ENCODE data around the gene MAGI3. TPM values are rescaled to one million over a fixed set of nuclear protein-coding genes. Genes with fewer than 3 reads are reported as not detected.
A peak's percentile ranks its signal among the peaks of the same experiment; 100 is the strongest.

The MAGI3 gene
- total RNA-seq, 1 donor from 2014 or later: 70.5 TPM

- no peak for TF ChIP-seq CTCF (IDR thresholded peaks at IDR 0.05)
- H3K9me3 ChIP-seq: no peaks in the 10 kb centered on the region
- no peak for ATAC-seq
- intact Hi-C loops (cut with DNase I): no loop called here
- H3K27me3 ChIP-seq: no peaks in the 10 kb centered on the region
- H3K4me3 ChIP-seq: peak overlapping the region; percentile 87
- peaks cover 3% of the 10 kb centered on the region for H3K4me1 ChIP-seq
- no peaks in the 10 kb centered on the region for H3K36me3 ChIP-seq
- H3K27ac ChIP-seq: no peak overlapping the region
- no peak for DNase-seq
Measured at GRCh38 chr1:113394043-113394862, 3.9 kb downstream of the MAGI3 start.

DNA sequence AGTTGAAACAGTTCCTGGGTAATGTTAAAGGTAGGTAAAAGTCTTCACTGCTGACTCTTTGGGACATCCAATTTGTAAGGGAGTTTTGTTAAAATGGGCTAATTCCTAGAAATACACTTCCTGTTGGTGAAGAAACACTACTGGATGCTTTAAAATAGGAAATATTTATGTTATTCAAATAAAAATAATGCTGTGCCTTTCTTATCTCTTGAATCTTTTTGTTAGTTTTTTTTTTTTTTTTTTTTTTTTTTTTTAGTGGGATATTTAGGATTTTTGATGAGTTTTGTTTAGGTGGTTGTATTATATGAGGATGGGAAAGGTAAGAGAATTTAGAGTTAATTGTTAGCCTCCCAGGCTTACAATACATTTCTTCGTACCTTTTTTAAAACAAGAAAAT, 4.5 kb downstream of the MAGI3 start:
- no peaks in the 10 kb centered on the region for H3K9me3 ChIP-seq
- DNase-seq: no peak
- no peaks in the 10 kb centered on the region for H3K36me3 ChIP-seq
- intact Hi-C loops (cut with DNase I): no loop called here
- TF ChIP-seq CTCF (IDR thresholded peaks at IDR 0.05): no peak
- no peaks in the 10 kb centered on the region for H3K4me1 ChIP-seq
- no peak for ATAC-seq
- H3K27ac ChIP-seq: no peak overlapping the region
- peak overlapping the region; percentile 87 for H3K4me3 ChIP-seq
- no peaks in the 10 kb centered on the region for H3K27me3 ChIP-seq

DNA sequence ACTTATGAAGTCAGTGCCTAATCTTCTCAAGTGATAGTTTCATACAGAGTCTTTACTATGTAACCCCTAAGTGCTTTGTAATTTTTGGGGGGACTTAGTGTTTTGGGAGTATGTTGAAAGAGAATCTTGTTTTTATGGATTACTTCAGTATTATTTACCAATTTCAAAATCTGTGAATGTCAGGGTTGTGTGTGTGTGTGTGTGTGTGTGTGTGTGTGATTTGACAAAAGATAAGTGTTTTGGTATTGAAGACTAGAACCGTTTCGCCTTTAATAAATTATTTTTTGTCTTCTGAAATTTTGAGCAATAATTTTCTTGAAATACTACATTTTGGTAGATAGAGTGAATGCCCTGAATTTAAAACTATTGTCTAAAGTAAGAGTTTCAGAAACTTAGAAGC, 5.8 kb downstream of the MAGI3 start:
- no peaks in the 10 kb centered on the region for H3K36me3 ChIP-seq
- no peak overlapping the region for H3K27ac ChIP-seq
- no peak for DNase-seq
- intact Hi-C loops (cut with DNase I): no loop called here
- TF ChIP-seq CTCF (IDR thresholded peaks at IDR 0.05): no peak
- ATAC-seq: no peak
- H3K9me3 ChIP-seq: no peaks in the 10 kb centered on the region
- peaks cover 6% of the 10 kb centered on the region for H3K4me1 ChIP-seq
- H3K27me3 ChIP-seq: no peaks in the 10 kb centered on the region
- H3K4me3 ChIP-seq: no peak overlapping the region

DNA sequence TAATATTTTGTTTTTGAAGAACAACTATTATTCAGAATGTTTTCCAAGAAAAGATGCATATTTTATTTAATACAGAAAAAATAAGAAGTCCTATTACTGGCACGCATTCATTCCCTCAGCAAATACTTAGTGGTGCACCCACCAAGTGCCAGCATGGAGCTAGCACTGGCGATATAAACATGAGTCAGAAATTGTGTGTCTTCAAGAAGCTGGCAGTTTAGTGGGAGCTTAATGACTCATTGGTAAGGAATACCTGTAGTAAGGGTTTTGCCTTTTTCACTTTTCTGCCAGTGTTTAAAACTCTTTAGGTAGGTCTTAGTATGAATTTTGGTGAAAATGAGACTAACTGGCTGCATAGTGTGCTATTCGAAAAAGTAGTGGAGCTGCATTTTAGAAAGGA, 6.3 kb downstream of the MAGI3 start:
- Histone ChIP-seq H3K4me3 (no peak overlapping the region), H3K9me3 (no peaks in the 10 kb centered on the region), H3K27ac (no peak overlapping the region), H3K27me3 (no peaks in the 10 kb centered on the region), H3K36me3 (no peaks in the 10 kb centered on the region), H3K4me1 (peaks cover 10% of the 10 kb centered on the region)
- intact Hi-C loops (cut with DNase I): no loop called here
- DNase-seq (no peak), ATAC-seq (peak; percentile 75)
- no peak for TF ChIP-seq CTCF (IDR thresholded peaks at IDR 0.05)

DNA sequence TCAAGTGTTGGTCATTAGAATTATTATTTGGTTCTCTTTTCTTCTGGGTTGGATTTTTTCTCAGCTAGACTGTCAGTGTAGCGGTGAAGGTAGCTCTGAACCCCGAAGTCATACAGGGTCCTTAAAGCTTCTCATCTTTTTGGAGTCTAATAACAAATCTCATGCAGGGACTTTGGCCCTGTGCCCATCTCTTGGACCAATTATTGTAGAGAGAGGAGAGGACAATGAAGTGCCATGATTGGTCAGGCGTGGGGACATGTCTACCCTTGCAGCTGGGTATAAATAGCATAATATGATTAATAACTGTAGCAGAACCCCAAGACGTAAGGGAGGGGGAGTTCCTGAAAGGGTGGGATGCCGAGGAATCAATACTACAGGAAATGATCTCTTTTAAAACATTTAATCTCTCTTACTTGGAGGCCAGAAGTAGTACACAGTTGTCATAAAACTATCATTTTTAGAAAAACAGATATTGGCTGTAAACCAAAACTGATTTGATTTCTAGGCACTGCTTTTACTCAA, 8.8 kb downstream of the MAGI3 start:
- H3K36me3 ChIP-seq: no peaks in the 10 kb centered on the region
- ATAC-seq: no peak
- DNase-seq: no peak
- H3K9me3 ChIP-seq: no peaks in the 10 kb centered on the region
- TF ChIP-seq CTCF (IDR thresholded peaks at IDR 0.05): no peak
- peaks cover 12% of the 10 kb centered on the region for H3K4me1 ChIP-seq
- H3K27ac ChIP-seq: no peak overlapping the region
- intact Hi-C loops (cut with DNase I): no loop called here
- H3K4me3 ChIP-seq: no peak overlapping the region
- H3K27me3 ChIP-seq: no peaks in the 10 kb centered on the region
